HG03432 (cell line): Measurements from ENCODE around the gene SAA1.
A peak's percentile ranks its signal among the peaks of the same experiment; 100 is the strongest.
"Not testable (repeated sequence)": the region's sequence is repeated elsewhere in the genome, so short reads cannot be mapped to it uniquely, and the experiment has no call there.

Source experiments
- ATAC-seq: cut with Tn5 transposase; IDR thresholded peaks from one replicate; pipeline ENCODE4 v1.9.1; 2021; ENCODE audit warnings: mild to moderate bottlenecking, moderate library complexity; ENCODE audit not compliant: unreplicated experiment

Gene SAA1

GRCh38 chr11:18254781-18255361 lies 11.2 kb upstream of the SAA1 start:
- no peak for ATAC-seq

- no peak for ATAC-seq
Observed at GRCh38 chr11:18259259-18259658, 6.8 kb upstream of the SAA1 start.

GRCh38 chr11:18261721-18262120 lies 4.3 kb upstream of the SAA1 start:
- no peak for ATAC-seq

GRCh38 chr11:18262681-18263350 lies 3.2 kb upstream of the SAA1 start:
- not testable (repeated sequence) for ATAC-seq

- ATAC-seq, result peak; percentile 35
Observed at GRCh38 chr11:18264035-18264434, 2.0 kb upstream of the SAA1 start.

DNA sequence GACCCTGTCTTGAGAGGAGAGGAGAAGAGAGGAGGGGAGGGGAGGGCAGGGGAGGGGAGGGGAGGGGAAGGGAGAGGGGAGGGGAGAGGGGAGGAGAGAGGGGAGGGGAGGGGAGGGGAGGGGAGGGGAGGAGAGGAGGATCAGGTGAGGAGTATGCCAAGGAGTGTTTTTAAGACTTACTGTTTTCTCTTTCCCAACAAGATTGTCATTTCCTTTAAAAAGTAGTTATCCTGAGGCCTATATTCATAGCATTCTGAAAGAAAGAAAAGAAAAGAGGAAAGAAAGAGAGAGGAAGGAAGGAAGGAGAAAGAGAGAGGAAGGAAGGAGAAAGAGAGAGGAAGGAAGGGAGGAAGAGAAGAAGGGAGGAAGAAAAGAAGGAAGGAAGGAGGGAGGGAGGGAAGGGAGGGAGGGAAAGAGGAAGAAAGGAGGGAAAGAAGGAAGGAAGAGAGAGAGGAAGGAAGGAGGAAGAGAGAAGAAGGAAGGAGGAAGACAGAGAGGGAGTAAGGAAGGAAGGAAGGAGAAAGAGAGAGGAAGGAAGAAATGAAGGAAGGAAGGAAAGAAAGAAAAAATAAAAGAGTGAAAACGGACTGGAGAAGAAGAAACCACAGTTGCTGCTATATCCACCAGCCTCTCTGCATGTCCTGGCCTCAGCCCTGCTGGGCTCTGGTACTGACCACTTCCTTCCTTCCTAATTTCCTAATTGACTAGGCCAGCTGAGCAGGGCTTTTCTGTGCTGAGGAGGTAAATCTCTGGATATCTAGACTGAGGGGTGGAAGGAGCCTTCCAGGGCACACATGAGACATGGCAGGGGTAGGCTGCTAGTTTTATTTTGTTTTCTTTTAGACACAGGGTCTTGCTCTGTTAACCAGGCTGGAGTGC lies 1.1 kb upstream of the SAA1 start:
- ATAC-seq, result no peak

GRCh38 chr11:18267335-18268133 lies 1.5 kb downstream of the SAA1 start:
- ATAC-seq, result peak; percentile 73

DNA sequence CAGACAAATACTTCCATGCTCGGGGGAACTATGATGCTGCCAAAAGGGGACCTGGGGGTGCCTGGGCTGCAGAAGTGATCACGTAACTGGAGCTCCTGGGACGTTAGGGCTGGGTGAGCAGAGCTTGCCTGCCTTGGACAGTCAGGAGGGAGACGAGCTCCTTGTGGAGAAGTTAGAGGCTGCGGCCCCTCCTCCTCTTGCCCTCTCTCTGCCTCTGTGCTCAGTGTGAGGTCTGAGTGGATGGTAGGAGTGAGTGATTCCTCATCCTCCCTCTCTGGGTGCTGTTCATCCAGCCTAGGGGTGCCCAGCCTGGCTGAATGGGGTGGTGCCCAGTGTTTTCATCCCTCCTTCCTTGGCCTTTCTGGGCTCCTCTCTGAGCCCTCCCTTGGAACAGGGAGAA lies 3.2 kb downstream of the SAA1 start:
- ATAC-seq, result not testable (repeated sequence)

DNA sequence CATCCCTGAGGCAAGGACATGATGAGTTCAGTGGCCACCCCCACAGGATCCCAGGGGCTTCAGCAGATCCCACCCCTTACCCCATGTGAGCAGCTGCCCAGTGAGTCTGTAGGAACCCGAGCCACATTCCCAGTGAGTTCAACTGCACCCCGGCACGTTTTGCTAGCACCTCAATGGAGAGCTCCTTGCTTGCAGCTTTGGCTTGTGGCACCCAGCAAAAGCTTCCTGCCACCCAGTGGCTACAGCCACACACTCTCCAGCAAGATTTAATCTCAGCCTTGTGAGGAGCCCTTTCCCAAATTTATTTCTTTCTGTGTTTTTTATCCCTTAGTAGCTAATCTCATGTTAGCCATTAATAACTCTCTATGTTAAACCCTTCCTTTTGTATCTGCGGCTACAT lies 4.0 kb downstream of the SAA1 start:
- no peak for ATAC-seq

DNA sequence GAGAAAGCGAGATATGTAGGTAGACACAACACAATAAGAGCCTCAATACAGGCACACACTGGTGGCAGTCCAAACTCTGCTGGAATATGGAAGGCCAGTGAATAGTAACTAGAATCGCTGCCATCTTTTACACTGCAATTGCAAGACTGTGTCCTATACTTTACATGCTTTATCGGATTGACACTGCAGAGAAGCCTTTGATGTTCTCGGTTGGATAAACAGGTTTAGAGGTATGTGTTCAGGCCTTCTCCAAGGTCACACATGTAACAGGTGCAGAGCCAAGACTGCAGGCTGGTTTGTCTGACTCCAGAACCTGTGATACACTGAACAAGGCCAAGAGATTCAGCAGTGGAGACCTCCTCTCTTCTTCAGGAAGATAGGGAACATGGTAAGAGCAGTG lies 5.1 kb downstream of the SAA1 start:
- no peak for ATAC-seq

- no peak for ATAC-seq
Observed at GRCh38 chr11:18277565-18278271, 11.7 kb downstream of the SAA1 start.

DNA sequence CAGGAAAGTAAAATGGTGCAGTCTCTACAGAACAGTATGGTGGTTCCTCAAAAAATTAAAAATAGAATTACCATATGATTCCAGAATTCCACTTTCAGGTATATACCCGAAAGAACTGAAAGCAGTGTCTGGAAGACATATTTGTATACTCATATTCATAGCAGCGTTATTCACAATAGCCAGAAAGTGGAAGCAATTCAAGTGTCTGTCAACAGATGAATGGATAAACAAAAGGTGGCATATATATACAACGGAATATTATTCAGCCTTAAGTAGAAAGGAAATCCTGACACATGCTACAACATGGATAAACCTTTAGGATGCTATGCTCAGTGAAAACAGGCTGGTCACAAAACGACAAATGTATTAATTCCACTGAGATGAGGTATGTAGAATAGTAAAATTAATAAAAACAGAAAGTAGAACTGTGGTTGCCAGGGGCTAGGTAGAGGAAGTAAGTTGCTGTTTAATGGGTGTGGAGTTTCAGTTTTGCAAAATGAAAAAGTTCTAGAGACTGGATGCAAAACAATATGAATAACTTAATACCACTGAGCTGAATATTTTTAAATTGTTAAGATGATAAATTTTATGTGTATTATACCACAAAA lies 14.5 kb downstream of the SAA1 start:
- peak; percentile 92 for ATAC-seq

- no peak for ATAC-seq
Observed at GRCh38 chr11:18282626-18283025, 16.6 kb downstream of the SAA1 start.

- no peak for ATAC-seq
Observed at GRCh38 chr11:18285841-18286240, 19.8 kb downstream of the SAA1 start.

DNA sequence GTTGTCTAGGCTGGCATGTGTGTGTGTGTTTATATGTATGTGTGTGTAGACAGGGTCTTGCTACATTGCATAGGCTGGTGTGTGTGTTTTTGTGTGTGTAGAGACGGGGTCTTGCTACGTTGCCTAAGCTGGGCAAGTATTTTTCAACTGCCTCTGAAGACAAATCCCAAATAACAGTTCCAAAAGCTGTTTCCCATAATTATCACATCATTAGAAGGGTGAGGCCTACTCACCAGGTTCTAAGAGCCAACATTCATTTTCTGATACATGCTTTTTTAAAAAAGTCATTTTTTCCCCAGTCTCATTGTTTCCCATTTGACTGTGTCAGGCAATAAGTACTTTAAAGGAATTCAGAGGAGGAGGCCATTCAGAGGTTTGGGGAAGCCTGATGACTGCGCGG lies 22.8 kb downstream of the SAA1 start:
- no peak for ATAC-seq

DNA sequence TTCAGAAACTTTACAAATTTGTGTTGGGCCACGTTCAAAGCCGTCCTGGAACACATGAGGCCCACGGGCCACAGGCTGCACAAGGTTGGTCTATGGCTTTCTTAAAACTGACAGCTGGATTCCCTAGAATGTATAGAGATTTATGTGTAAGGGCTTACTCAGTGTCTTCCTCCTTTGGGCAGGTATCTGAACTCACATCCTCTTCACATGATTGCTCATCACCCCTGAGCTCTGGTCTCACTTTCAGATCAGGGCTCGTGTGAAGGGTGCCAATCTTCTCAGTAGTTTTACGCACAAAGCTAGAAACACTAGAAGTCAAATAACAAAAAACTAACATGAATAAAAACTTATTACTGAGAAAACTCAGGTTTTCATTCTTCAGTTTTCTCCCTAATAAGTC lies 28.8 kb downstream of the SAA1 start:
- ATAC-seq, result peak; percentile 66

DNA sequence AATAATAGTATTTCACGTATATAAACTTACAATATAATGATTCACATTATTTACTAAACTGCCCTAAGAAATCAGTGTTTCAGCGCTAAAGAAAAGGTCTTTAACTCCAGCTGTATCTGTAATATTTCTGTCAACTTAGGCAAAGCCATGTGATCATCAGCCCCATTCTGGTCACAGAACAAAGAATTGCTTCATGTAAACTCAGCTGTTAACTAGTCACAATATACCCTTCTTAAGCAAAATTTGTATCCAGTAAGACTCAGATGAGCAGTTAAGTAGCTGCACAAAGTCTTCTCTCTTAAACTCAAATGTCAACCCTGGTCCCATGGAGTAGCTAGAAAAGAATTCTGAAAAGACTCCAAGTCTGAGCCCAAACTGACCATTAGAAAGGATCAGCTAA lies 29.3 kb downstream of the SAA1 start:
- ATAC-seq, result no peak

DNA sequence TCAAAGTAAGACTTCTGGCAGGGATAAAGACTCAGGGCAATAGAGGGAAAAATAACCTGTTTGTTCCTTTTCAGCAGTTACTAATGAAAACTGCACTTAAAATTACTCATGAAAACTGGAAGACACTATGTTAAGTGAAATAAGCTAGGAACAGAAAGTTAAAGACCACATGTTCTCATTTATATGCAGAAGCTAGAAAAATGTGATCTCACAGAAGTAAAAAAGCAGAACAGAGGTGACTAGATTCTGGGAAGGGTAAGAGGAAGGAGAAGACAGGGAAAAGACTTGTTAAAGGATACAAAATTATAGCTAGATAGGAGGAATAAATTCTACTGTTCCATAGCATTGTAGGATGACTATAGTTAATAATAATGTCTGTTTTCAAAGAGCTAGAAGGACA lies 33.7 kb downstream of the SAA1 start:
- ATAC-seq, result no peak

GRCh38 chr11:18304745-18305144 lies 38.7 kb downstream of the SAA1 start:
- ATAC-seq, result no peak

- ATAC-seq, result no peak
Observed at GRCh38 chr11:18307461-18308139, 41.5 kb downstream of the SAA1 start.
